Testis (tissue), 3 donors: ENCODE results near the gene CTF1. TPM values are rescaled to one million over a fixed set of nuclear protein-coding genes. Genes with fewer than 3 reads are reported as not detected.

Source experiments
- DNase-seq: peaks from one replicate; pipeline ENCODE4 v3.0.0-alpha.2; 2019
- H3K27ac ChIP-seq, 2 donors: fragments of 200-600 bp; sonication (generic); one replicate each; pipeline ENCODE4 v1.5.1; 2019
- H3K27me3 ChIP-seq: fragments of 200-600 bp; sonication (generic); one replicate; pipeline ENCODE4 v1.5.1; 2019
- H3K36me3 ChIP-seq: fragments of 200-600 bp; sonication (generic); one replicate; pipeline ENCODE4 v1.5.1; 2017; ENCODE audit warnings: low read depth; ENCODE audit errors: missing control alignments
- H3K4me1 ChIP-seq: fragments of 200-600 bp; sonication (generic); one replicate; pipeline ENCODE4 v1.5.1; 2019
- H3K4me3 ChIP-seq, 2 donors: fragments of 200-600 bp; sonication (generic); one replicate each; pipeline ENCODE4 v1.5.1; 2017 to 2019
- H3K9me3 ChIP-seq: fragments of 200-600 bp; sonication (generic); one replicate; pipeline ENCODE4 v1.5.1; 2017
- POLR2A ChIP-seq: fragments of 450-650 bp; IDR thresholded peaks from one replicate; pipeline ENCODE4 v1.6.1; 2017; ENCODE audit warnings: antibody characterized with exemption, mild to moderate bottlenecking, moderate library complexity
- WGBS, 2 donors: methylation state at CpG; one replicate each; pipeline ENCODE4 v1.1.5; 2018; 5-methylcytosine and 5-hydroxymethylcytosine counted together
- intact Hi-C: fragments of 100-400 bp; cut with DNase I; formaldehyde crosslinking; loops from one replicate; pipeline ENCODE4 v1.15.1; 2023; ENCODE audit warnings: low total_unique reads
- polyA plus RNA-seq: library from polyadenylated mRNA; stranded (reverse); fragments of 350-450 nt; fragmentation: Illumina TruSeq; extraction: RNeasy Lipid Tissue Mini Kit (QIAGEN cat#74804); gene quantifications from one replicate; pipeline ENCODE4 v1.2.3, GENCODE V29; 2014; ENCODE audit warnings: low read depth, low replicate concordance; ENCODE audit not compliant: insufficient read depth
- total RNA-seq, 2 donors: library from RNA; depleted of rRNA; stranded (reverse); fragments of >200 nt; gene quantifications; one replicate each; pipeline ENCODE4 v1.2.3, GENCODE V29; 2016
- TF ChIP-seq, protein P1 (sequence below), 3 experiments: fragments of 450-650 bp in 2 of 3; fragments of 200-600 bp in 1 of 3; sonication (generic) in 1 of 3; IDR thresholded peaks; one replicate each; pipeline ENCODE4 v1.5.1; 2016 to 2019; ENCODE audit warnings: antibody characterized with exemption in 3 of 3, mild to moderate bottlenecking in 2 of 3, moderate library complexity in 1 of 3

CTF1 gene
- total and polyA plus RNA-seq, 3 donors from 2014 or later, result 5.6 to 9.0 (median 5.9) TPM

DNA sequence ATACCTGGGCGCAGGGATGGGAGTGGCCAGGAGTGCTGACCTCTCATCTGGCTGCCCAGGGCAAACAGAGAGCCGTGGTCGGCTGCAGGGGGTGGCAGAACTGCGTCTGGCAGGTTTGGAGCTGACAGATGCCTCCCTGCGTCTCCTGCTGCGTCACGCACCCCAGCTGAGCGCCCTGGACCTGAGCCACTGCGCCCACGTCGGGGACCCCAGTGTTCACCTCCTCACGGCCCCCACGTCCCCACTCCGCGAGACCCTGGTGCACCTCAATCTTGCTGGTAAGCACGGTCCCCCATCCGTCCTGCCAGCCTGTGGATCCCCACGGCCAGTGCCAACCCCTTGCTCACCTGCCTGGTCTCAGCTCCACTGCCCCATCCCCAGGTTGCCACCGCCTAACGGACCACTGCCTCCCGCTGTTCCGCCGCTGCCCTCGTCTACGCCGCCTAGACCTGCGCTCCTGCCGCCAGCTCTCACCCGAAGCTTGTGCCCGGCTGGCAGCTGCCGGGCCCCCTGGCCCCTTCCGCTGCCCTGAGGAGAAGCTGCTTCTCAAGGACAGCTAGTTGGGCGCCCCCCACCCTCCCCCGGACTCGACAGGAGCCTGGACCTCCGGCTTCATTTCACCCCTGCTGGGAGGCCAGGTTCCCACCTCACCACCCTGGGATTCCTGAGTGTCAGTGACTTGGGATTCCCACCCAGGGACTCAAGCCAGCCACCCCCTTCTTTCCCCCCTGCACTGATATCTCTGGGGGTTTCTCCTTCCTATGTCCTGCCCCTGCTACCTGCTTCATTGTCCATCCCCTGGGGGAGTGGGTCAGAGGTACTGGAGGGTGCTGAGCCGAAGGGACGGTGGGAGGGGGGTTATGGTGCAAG lies 50.5 kb downstream of the CTF1 start:
- no peak overlapping the region for H3K4me3 ChIP-seq
- TF ChIP-seq, protein P1, sequence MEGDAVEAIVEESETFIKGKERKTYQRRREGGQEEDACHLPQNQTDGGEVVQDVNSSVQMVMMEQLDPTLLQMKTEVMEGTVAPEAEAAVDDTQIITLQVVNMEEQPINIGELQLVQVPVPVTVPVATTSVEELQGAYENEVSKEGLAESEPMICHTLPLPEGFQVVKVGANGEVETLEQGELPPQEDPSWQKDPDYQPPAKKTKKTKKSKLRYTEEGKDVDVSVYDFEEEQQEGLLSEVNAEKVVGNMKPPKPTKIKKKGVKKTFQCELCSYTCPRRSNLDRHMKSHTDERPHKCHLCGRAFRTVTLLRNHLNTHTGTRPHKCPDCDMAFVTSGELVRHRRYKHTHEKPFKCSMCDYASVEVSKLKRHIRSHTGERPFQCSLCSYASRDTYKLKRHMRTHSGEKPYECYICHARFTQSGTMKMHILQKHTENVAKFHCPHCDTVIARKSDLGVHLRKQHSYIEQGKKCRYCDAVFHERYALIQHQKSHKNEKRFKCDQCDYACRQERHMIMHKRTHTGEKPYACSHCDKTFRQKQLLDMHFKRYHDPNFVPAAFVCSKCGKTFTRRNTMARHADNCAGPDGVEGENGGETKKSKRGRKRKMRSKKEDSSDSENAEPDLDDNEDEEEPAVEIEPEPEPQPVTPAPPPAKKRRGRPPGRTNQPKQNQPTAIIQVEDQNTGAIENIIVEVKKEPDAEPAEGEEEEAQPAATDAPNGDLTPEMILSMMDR (IDR thresholded peaks at IDR 0.05), result no peak
- no peak for TF ChIP-seq POLR2A
- no peak for DNase-seq
- no peaks in the 10 kb centered on the region for H3K36me3 ChIP-seq
- H3K4me1 ChIP-seq, result peaks cover 23% of the 10 kb centered on the region
- H3K27me3 ChIP-seq, result no peaks in the 10 kb centered on the region
- H3K27ac ChIP-seq, result peak overlapping the region in 1 of 2 donors; percentile 97
- intact Hi-C loops, result no loop called here
- WGBS, 2 donors, result 71 to 83% methylated on average over 28 to 38 of the region's 38 CpGs
- no peaks in the 10 kb centered on the region for H3K9me3 ChIP-seq

DNA sequence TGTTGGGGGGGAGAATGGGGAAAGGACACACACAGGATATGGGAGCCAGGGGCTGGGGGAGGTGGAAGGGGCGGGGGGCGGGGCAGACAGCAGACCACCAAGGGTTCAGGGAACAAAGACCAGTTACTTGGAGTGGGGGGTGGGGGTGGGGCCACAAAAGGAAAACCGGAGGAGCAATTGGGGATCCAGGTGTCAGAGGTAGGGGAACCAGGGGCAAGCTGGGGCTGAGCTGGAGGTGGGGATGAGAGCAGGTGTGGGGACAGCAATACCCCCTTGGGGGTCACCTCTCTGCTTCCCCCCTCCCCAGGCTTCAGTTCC lies 51.1 kb downstream of the CTF1 start:
- Histone ChIP-seq H3K27me3 (no peaks in the 10 kb centered on the region), H3K36me3 (no peaks in the 10 kb centered on the region), H3K4me3 (peak overlapping the region; percentile 90 to 98), H3K4me1 (peaks cover 22% of the 10 kb centered on the region), H3K9me3 (no peaks in the 10 kb centered on the region), H3K27ac (peak overlapping the region; percentile 83 to 97)
- DNase-seq, result no peak
- intact Hi-C loops, result no loop called here
- TF ChIP-seq POLR2A, result no peak
- TF ChIP-seq, protein P1 (IDR thresholded peaks at IDR 0.05), result no peak
- 37 to 54% methylated on average over 3 of the region's 3 CpGs for WGBS, 2 donors

DNA sequence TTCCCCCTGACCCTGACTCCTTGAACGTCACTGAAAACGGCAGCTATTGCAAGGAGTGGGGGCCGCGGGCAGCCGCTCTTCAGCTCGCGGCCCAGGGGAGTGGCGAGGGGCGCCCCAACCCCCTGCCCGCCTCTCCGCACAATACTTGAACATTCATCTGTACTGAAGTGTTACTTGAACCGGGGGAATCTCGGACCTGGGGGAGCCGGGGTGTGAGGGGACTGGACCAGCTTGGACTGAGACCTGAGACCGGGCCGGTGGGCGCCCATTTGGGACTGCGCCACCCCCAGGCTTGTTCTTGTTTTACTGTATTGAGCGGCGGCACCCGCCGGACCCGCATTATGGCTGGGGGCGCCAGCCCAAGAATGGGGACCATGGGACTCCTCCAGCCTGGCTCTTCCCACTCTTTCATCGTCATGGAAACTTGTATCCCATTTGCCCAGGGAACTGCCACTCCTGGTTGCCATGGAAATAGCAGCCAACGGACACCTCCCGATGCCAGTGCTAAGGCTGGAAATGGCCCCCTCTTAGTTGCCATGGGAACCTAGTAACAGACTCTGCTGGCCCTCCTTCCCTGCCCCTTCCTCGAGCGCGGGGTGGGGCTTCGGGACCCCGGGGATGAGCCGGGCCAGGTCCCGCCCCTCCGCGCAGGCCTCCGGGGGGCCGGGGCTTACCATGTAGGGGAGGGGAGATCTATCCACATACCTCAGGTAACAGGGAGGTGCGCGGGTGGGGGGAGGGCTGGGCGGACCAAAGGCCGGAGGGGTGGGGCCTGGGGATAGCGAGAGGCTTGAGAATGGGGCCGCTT lies 51.6 kb downstream of the CTF1 start:
- peak overlapping the region; percentile 92 to 97 for H3K27ac ChIP-seq
- H3K4me1 ChIP-seq, result peaks cover 24% of the 10 kb centered on the region
- no peaks in the 10 kb centered on the region for H3K36me3 ChIP-seq
- TF ChIP-seq POLR2A, result no peak
- TF ChIP-seq, protein P1 (IDR thresholded peaks at IDR 0.05), result no peak
- WGBS, 2 donors, result 15 to 32% methylated on average over 28 to 44 of the region's 44 CpGs
- no peaks in the 10 kb centered on the region for H3K27me3 ChIP-seq
- intact Hi-C loops, result no loop called here
- H3K4me3 ChIP-seq, result peak overlapping the region; percentile 90 to 98
- DNase-seq, result peak; percentile 98
- H3K9me3 ChIP-seq, result no peaks in the 10 kb centered on the region

DNA sequence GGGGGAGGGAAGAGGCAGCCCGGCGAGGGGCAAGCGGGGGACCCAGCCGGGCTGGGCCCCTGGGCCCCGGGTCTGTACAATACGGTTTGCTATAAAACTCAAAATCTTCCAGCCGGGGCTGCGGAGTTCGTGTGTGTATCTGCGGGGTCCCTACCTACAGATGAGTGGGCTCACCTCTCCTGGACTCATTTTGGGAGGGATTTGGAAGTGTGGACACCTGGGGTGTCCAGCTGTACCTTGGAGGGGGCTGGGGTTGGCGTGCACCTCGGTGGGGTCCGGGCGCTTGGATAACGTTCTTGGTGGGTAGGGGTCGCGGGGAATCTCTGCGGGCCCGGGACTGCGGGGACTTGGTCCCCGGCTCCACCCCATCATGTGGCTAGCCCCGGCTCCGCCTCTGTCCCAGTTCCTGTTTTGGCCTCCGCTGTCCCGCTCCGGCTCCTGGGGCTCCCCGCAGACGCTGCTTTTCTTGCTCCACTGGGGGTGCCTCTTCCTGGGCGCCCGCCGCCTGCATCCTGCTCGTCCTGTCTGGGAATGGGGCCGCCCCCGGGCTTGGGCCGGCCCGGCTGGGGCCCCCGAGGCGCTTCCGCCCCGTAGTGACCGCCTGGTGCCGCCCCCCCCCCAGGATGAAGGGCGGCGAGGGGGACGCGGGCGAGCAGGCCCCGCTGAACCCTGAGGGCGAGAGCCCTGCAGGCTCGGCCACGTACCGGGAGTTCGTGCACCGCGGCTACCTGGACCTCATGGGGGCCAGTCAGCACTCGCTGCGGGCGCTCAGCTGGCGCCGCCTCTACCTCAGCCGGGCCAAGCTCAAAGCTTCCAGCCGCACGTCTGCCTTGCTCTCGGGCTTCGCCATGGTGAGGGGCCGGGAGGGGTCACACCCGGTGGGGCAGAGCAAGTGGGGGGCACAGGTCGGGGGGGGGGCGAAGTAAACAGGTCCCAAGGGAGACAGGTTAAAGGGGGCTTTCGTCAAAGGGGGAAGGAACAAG lies 52.5 kb downstream of the CTF1 start, which contains the start of gene ORAI3:
ORAI3 (plus strand) TSS at position 402 of the 983 bp plus-strand sequence; CDS start at position 624, 222 bp downstream.
- intact Hi-C loops, result no loop called here

More for the DNA sequence above, 52.5 kb downstream of the CTF1 start, which contains the start of gene ORAI3:
- H3K36me3 ChIP-seq, result no peaks in the 10 kb centered on the region
- H3K9me3 ChIP-seq, result no peaks in the 10 kb centered on the region
- peak; percentile 14 for TF ChIP-seq POLR2A
- TF ChIP-seq, protein P1 (IDR thresholded peaks at IDR 0.05), result no peak
- 0 to 1% methylated on average over 29 to 51 of the region's 70 CpGs for WGBS, 2 donors
- peaks cover 33% of the 10 kb centered on the region for H3K4me1 ChIP-seq
- H3K27me3 ChIP-seq, result no peaks in the 10 kb centered on the region
- peak; percentile 83 for DNase-seq
- peak within 1 kb of the TSS; percentile 90 to 98 for H3K4me3 ChIP-seq
- peak within 1 kb of the TSS; percentile 92 to 97 for H3K27ac ChIP-seq
